Measurements from ENCODE around the gene WNT7B. TPM values are rescaled to one million over a fixed set of nuclear protein-coding genes. Genes with fewer than 3 reads are reported as not detected.
A peak's percentile ranks its signal among the peaks of the same experiment; 100 is the strongest.

The WNT7B gene
- total and polyA plus RNA-seq, 8 donors: 0.16 to 1.3 (median 0.71) TPM

GRCh38 chr22:45885171-45885840 is 91.7 kb downstream of the WNT7B start:
- Histone ChIP-seq H3K4me3 (no peak overlapping the region), H3K27ac (no peak overlapping the region), H3K36me3 (no peaks in the 10 kb centered on the region), H3K9me3 (no peaks in the 10 kb centered on the region), H3K4me1 (no peaks in the 10 kb centered on the region), H3K27me3 (no peaks in the 10 kb centered on the region)
- intact Hi-C loops (cut with DNase I): no loop called here
- DNase-seq (peak in 3 of 6 donors; percentile 9 to 53 (median 43)), ATAC-seq (no peak), FAIRE-seq (no peak)
- TF ChIP-seq CTCF (IDR thresholded peaks at IDR 0.05): no peak
- 69 to 81% methylated on average over 15 to 16 of the region's 16 CpGs for whole genome bisulfite sequencing, 2 donors

DNA sequence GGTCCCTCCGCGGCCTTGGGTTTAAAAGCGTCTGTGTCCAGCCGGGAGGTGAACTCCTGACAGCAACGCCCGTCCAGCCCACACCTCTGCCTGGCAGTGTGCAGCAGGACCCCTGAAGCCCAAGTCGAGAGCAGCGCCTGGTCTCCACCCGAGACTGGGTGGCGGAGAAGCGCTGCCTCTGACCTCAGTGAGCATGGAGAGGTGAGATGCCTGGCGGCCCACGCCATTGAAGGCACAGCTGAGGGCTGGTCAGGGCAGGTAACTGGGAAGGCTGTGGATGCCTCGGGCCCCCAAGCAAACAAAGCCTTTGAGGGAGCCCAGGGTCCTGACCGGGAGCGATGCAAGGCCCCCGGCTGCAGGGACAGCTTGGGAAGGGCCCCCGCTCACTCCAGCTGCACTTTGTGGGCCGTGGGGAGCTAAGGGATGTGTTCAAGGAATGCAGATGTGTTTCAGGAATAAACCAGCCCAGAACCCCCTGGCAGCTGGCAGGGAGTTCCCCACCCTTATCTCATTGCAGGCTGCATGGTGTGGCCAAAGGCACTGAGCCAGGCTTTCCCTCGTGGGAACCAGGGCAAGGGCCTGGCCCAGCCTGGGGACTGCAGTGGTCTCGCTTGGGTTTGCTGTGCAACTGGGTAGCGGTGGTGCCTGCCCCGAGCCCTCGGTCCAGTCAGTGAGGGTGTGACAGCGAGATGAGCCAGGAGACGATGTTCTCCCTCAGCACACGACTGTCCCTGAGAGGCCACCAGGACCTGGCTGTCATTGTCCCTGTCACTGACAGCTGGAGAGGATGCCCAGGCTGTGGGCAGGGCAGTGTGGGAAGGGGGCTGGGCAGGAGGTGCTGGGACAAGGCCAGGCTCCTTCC is 92.5 kb downstream of the WNT7B start:
- no peak for FAIRE-seq
- ATAC-seq: peak in 2 of 4 donors; percentile 37 to 47
- no peak for TF ChIP-seq CTCF (IDR thresholded peaks at IDR 0.05)
- intact Hi-C loops (cut with DNase I): no loop called here
- peak in 3 of 6 donors; percentile 30 to 54 (median 51) for DNase-seq
- H3K9me3 ChIP-seq: no peaks in the 10 kb centered on the region
- H3K4me1 ChIP-seq: no peaks in the 10 kb centered on the region
- no peaks in the 10 kb centered on the region for H3K36me3 ChIP-seq
- H3K27ac ChIP-seq: no peak overlapping the region
- WGBS, 2 donors: 59% methylated on average over 27 of the region's 27 CpGs
- H3K27me3 ChIP-seq: no peaks in the 10 kb centered on the region
- no peak overlapping the region for H3K4me3 ChIP-seq

- Histone ChIP-seq H3K27me3 (no peaks in the 10 kb centered on the region), H3K36me3 (no peaks in the 10 kb centered on the region), H3K9me3 (no peaks in the 10 kb centered on the region), H3K4me3 (no peak overlapping the region), H3K4me1 (no peaks in the 10 kb centered on the region), H3K27ac (no peak overlapping the region)
- ATAC-seq: no peak
- intact Hi-C loops (cut with DNase I): no loop called here
- peak in 3 of 6 donors; percentile 3 to 35 (median 20) for DNase-seq
- TF ChIP-seq CTCF (IDR thresholded peaks at IDR 0.05): no peak
- WGBS, 2 donors: 75 to 91% methylated on average over 8 of the region's 8 CpGs
- FAIRE-seq: no peak
Observed at GRCh38 chr22:45883811-45884170, 93.2 kb downstream of the WNT7B start.

DNA sequence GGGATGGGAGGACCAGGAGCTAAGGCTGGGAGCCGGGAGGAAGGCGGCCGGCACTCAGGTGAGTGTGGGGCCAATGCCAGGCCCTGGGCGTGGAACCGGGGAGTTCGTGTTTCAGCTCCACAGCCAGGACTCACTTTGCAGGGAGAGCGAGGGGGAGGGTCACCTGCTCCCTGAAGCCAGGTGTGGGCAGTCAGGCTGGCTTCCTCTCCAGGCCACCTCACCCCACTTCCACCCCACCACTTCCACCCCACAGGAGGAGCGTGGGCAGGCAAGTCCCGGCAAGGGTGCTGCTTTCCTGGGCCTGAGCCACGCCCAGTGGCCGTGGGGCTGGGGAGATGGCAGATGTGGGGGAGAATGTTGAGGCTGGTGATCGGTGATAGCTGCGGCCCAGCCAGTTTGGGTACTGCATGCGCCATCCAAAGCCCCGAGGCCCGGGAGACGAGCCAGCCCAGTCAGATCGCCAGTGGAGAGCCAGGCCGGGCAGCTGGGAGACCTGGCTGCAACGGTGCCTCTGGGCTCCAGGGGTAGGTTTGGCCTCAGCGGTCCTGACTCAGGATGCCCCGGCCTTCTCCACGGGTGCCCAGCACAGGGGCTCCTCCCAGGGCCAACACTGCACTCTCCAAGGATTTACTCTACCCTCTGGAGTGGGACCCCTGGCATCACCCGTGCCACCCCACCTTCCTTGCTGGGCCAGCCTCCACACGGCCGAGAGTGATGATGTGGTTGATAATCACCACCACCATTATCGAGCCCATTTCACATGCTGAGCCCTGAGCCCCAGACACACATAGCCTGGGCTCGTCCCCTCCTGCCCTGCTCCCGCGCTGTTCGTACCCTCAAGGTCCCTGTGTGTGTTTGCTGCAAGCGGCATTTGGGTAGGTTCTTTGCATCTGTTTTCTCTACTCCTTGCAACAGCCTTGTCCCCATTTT is 93.8 kb downstream of the WNT7B start:
- H3K9me3 ChIP-seq: no peaks in the 10 kb centered on the region
- FAIRE-seq (no peak), DNase-seq (peak in 3 of 6 donors; percentile 19 to 60 (median 51)), ATAC-seq (no peak)
- 77 to 86% methylated on average over 30 to 32 of the region's 32 CpGs for WGBS, 2 donors
- H3K27ac ChIP-seq: no peak overlapping the region
- no peaks in the 10 kb centered on the region for H3K27me3 ChIP-seq
- H3K4me3 ChIP-seq: no peak overlapping the region
- no peaks in the 10 kb centered on the region for H3K36me3 ChIP-seq
- intact Hi-C loops (cut with DNase I): no loop called here
- TF ChIP-seq CTCF (IDR thresholded peaks at IDR 0.05): no peak
- H3K4me1 ChIP-seq: no peaks in the 10 kb centered on the region

All from pancreas (tissue), 10 donors.